Liver (tissue), 9 donors: ENCODE measurements around the gene UBE3B. TPM values are rescaled to one million over a fixed set of nuclear protein-coding genes. Genes with fewer than 3 reads are reported as not detected.

ENCODE experiments used
- DNase-seq: peaks from one replicate; pipeline ENCODE4 v3.0.0-alpha.2; 2017; ENCODE audit warnings: low spot score
- H3K27ac ChIP-seq, 2 donors: one replicate each; pipeline ENCODE4 v1.7.0; 2013; ENCODE audit warnings: inconsistent platforms in 2 of 2, low read length in 2 of 2, control low read depth in 1 of 2, low read depth in 1 of 2, mild to moderate bottlenecking in 1 of 2
- H3K27me3 ChIP-seq, 4 donors: one replicate each; pipeline versions ENCODE4 v1.6.1 to v1.7.0; 2013; ENCODE audit warnings: low read length in 3 of 4, inconsistent platforms in 1 of 4, mild to moderate bottlenecking in 1 of 4, moderate library complexity in 1 of 4; ENCODE audit not compliant: control insufficient read depth in 4 of 4, insufficient read depth in 4 of 4
- H3K36me3 ChIP-seq, 4 donors: one replicate each; pipeline versions ENCODE4 v1.6.1 to v1.7.0; 2013; ENCODE audit warnings: low read length in 3 of 4, mild to moderate bottlenecking in 3 of 4, low read depth in 1 of 4, moderate library complexity in 1 of 4; ENCODE audit not compliant: control insufficient read depth in 4 of 4, insufficient read depth in 3 of 4
- H3K4me1 ChIP-seq, 4 donors: one replicate each; pipeline versions ENCODE4 v1.6.1 to v1.7.0; 2013; ENCODE audit warnings: low read length in 3 of 4, mild to moderate bottlenecking in 3 of 4, moderate library complexity in 1 of 4; ENCODE audit not compliant: control insufficient read depth in 4 of 4, insufficient read depth in 4 of 4
- H3K4me3 ChIP-seq, 3 donors: one replicate each; pipeline versions ENCODE4 v1.6.1 to v1.7.0; 2013; ENCODE audit warnings: low read length in 3 of 3, control low read depth in 1 of 3, low read depth in 1 of 3, mild to moderate bottlenecking in 1 of 3
- H3K9ac ChIP-seq, 2 donors: one replicate each; pipeline ENCODE4 v1.7.0; 2013; ENCODE audit warnings: low read length in 2 of 2, mild to moderate bottlenecking in 2 of 2, moderate library complexity in 2 of 2, control low read depth in 1 of 2, low read depth in 1 of 2
- H3K9me3 ChIP-seq, 4 donors: one replicate each; pipeline versions ENCODE4 v1.6.1 to v1.7.0; 2013; ENCODE audit warnings: low read length in 3 of 4; ENCODE audit not compliant: control insufficient read depth in 4 of 4
- EGR1 ChIP-seq, 2 donors: IDR thresholded peaks; 2 replicates each; pipeline ENCODE4 v1.6.1; 2016 to 2018; ENCODE audit warnings: antibody characterized with exemption in 2 of 2, low read depth in 2 of 2
- FOXA1 ChIP-seq: IDR thresholded peaks from 2 replicates; pipeline ENCODE4 v1.6.1; 2016; ENCODE audit warnings: antibody characterized with exemption
- FOXA2 ChIP-seq: IDR thresholded peaks from 2 replicates; pipeline ENCODE4 v1.6.1; 2016; ENCODE audit warnings: antibody characterized with exemption
- GABPA ChIP-seq, 2 donors: IDR thresholded peaks in 1 of 2; conservative IDR thresholded peaks in 1 of 2; 2 replicates each; pipeline ENCODE4 v1.6.1; 2016; ENCODE audit warnings: antibody characterized with exemption in 2 of 2, mild to moderate bottlenecking in 1 of 2, moderate library complexity in 1 of 2
- HNF4A ChIP-seq, 2 donors: conservative IDR thresholded peaks; 2 replicates each; pipeline ENCODE4 v1.6.1; 2016; ENCODE audit warnings: antibody characterized with exemption in 2 of 2, mild to moderate bottlenecking in 2 of 2
- HNF4G ChIP-seq: IDR thresholded peaks from 2 replicates; pipeline ENCODE4 v1.6.1; 2016; ENCODE audit warnings: antibody characterized with exemption
- NR2F2 ChIP-seq: IDR thresholded peaks from 2 replicates; pipeline ENCODE4 v1.6.1; 2016; ENCODE audit warnings: antibody characterized with exemption
- RAD21 ChIP-seq, 2 donors: IDR thresholded peaks; 2 replicates each; pipeline ENCODE4 v1.6.1; 2016; ENCODE audit warnings: antibody characterized with exemption in 2 of 2, mild to moderate bottlenecking in 2 of 2
- RXRA ChIP-seq, 2 donors: IDR thresholded peaks; 2 replicates each; pipeline ENCODE4 v1.6.1; 2017 to 2018; ENCODE audit warnings: antibody characterized with exemption in 2 of 2, mild to moderate bottlenecking in 1 of 2
- SP1 ChIP-seq: IDR thresholded peaks from 2 replicates; pipeline ENCODE4 v1.6.1; 2018; ENCODE audit warnings: antibody characterized with exemption, mild to moderate bottlenecking
- YY1 ChIP-seq: IDR thresholded peaks from 2 replicates; pipeline ENCODE4 v1.6.1; 2016; ENCODE audit warnings: antibody characterized with exemption, mild to moderate bottlenecking
- WGBS: extraction: QIAGEN DNeasy Blood & Tissue Kit; methylation state at CpG from one replicate; pipeline ENCODE4 v1.1.7; 2013; 5-methylcytosine and 5-hydroxymethylcytosine counted together
- polyA plus RNA-seq, 2 donors: library from polyadenylated mRNA; stranded (reverse) in 1 of 2; unstranded in 1 of 2; fragments of 200-250 nt in 1 of 2; fragments of >200 nt in 1 of 2; fragmentation: Nextera tagmentation in 1 of 2; extraction: Ambion mirVana in 1 of 2; gene quantifications; one replicate each; pipeline versions ENCODE4 v1.2.1 to v1.2.3, GENCODE V29; 2013 to 2015
- total RNA-seq, 2 donors: library from RNA; depleted of rRNA; stranded (reverse); fragments of >200 nt; gene quantifications; one replicate each; pipeline ENCODE4 v1.2.3, GENCODE V29; 2014
- TF ChIP-seq, protein P1 (sequence below): IDR thresholded peaks from 2 replicates; pipeline ENCODE4 v1.6.1; 2016; ENCODE audit warnings: antibody characterized with exemption, mild to moderate bottlenecking
- TF ChIP-seq, protein P2 (sequence below): IDR thresholded peaks from 2 replicates; pipeline ENCODE4 v1.6.1; 2016; ENCODE audit warnings: antibody characterized with exemption
- TF ChIP-seq, protein P3 (sequence below): IDR thresholded peaks from 2 replicates; pipeline ENCODE4 v1.6.1; 2016; ENCODE audit warnings: antibody characterized with exemption
- TF ChIP-seq, protein P4 (sequence below): IDR thresholded peaks from 2 replicates; pipeline ENCODE4 v1.6.1; 2016; ENCODE audit warnings: antibody characterized with exemption
- donor health status: healthy.
- donor health status: healthy.
- donor health status: healthy.
- donor health status: healthy.
- donor health status: healthy.

Gene UBE3B
- total and polyA plus RNA-seq, 4 donors = 9.3 to 43.4 (median 24.1) TPM

DNA sequence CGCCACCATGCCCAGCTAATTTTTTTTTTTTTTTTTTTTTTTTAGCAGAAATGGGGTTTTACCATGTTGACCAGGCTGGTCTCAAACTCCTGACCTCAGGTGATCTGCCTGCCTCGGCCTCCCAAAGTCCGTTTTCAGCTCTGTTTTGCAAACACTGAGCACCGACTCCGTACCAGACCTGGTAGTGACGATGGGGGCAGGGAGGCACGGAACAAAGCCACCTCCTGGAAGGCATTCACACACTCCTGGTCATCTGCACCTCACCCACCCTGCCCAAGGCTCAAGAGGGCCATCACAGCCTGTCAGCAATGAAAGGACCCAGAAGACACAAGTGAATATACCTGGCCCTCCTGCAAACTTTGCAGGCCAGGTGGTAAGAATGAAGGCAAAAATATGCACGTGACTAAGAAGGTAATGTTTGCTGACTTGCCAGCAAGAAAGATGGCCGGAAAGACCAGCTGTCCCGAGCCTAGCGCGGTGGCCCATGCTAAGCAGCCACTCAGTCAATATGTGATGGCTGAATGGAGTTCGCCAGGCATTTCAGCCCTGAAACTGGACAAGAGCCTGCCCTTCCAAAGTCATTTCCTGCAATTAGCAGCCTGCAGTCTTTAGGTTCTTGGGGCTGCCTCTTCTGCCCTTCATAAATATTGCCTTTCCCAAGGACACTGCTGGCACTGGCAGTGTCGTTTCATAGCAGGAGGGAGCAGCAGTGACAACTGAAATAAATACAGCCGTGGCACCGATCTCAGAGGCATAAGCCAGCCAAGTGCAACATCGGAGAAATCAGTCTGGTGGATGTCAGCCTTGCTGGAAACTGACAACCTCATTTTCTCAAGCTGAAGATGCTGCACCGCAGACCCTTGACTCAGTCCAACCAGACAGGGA lies 78.2 kb downstream of the UBE3B start:
- no peak overlapping the region for H3K4me3 ChIP-seq
- DNase-seq = no peak
- H3K4me1 ChIP-seq = peaks cover 2 to 63% (median 48%) of the 10 kb centered on the region in 4 donors
- H3K36me3 ChIP-seq = peaks cover 0 to 2% (median under 1%) of the 10 kb centered on the region in 4 donors
- H3K27me3 ChIP-seq = no peaks in the 10 kb centered on the region
- H3K9ac ChIP-seq = no peak overlapping the region
- no peaks in the 10 kb centered on the region for H3K9me3 ChIP-seq
- TF ChIP-seq RXRA (IDR thresholded peaks at IDR 0.05) = peak in 1 of 2 donors; percentile 26
- TF ChIP-seq HNF4A (conservative IDR thresholded peaks at IDR 0.05) = peak in 1 of 2 donors; percentile 46
- no peak for TF ChIP-seq FOXA1
- TF ChIP-seq HNF4G = no peak
- TF ChIP-seq SP1 = peak; percentile 44
- no peak overlapping the region for H3K27ac ChIP-seq
- 59% methylated on average over 18 of the region's 18 CpGs for WGBS

DNA sequence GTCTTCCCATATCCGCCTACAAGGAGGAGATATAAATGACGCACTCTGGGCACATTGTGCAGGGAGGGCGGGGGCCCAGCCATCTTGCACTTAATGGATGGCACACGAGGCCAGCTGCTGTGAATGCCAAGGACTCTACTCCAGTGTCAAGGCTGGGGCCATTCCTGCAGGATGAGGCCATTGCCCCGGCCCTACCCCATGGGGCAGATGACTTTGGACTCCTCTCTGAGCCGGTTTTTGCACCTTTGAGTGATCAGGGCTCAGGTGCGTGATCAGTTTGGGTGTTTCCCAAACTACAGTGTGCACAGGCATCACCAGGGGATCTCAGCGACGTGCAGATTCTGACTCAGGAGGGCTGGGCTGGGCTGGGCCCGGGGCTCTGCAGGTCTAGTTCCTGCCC lies 79.8 kb downstream of the UBE3B start:
- TF ChIP-seq NR2F2 (peak; percentile 59), RXRA (IDR thresholded peaks at IDR 0.05) (peak; percentile 73 to 98), YY1 (no peak), SP1 (peak; percentile 84), HNF4A (conservative IDR thresholded peaks at IDR 0.05) (peak; percentile 83 to 100), HNF4G (peak; percentile 97)
- TF ChIP-seq, protein P1, sequence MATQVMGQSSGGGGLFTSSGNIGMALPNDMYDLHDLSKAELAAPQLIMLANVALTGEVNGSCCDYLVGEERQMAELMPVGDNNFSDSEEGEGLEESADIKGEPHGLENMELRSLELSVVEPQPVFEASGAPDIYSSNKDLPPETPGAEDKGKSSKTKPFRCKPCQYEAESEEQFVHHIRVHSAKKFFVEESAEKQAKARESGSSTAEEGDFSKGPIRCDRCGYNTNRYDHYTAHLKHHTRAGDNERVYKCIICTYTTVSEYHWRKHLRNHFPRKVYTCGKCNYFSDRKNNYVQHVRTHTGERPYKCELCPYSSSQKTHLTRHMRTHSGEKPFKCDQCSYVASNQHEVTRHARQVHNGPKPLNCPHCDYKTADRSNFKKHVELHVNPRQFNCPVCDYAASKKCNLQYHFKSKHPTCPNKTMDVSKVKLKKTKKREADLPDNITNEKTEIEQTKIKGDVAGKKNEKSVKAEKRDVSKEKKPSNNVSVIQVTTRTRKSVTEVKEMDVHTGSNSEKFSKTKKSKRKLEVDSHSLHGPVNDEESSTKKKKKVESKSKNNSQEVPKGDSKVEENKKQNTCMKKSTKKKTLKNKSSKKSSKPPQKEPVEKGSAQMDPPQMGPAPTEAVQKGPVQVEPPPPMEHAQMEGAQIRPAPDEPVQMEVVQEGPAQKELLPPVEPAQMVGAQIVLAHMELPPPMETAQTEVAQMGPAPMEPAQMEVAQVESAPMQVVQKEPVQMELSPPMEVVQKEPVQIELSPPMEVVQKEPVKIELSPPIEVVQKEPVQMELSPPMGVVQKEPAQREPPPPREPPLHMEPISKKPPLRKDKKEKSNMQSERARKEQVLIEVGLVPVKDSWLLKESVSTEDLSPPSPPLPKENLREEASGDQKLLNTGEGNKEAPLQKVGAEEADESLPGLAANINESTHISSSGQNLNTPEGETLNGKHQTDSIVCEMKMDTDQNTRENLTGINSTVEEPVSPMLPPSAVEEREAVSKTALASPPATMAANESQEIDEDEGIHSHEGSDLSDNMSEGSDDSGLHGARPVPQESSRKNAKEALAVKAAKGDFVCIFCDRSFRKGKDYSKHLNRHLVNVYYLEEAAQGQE = no peak
- H3K4me3 ChIP-seq = no peak overlapping the region
- H3K36me3 ChIP-seq = peaks cover 0 to 5% (median under 1%) of the 10 kb centered on the region in 4 donors

DNA sequence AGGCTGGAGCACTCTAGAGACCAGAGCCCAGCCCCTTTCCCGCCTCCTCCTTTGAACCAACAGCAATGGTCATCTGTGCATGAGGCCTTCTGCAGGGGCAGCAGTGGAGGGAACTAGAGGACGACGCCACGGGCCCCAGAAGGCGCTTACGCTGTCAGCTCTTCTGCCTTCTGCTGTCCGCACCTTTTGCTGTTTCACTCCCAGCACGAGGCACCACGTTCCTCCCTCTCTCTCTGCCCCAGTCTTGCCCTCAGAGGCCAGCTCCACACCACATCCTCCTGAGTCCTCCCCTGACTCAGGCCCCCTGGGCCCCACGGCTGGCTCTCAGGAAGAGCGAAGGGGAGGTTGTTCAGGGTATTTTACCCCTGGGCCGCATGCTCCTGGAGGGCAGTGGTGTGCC lies 80.4 kb downstream of the UBE3B start:
- Histone ChIP-seq H3K9me3 (no peaks in the 10 kb centered on the region), H3K4me3 (no peak overlapping the region), H3K27ac (peak overlapping the region; percentile 8 to 42), H3K4me1 (peaks cover 2 to 62% (median 48%) of the 10 kb centered on the region in 4 donors), H3K9ac (no peak overlapping the region), H3K27me3 (no peaks in the 10 kb centered on the region), H3K36me3 (peaks cover 0 to 6% (median 3%) of the 10 kb centered on the region in 4 donors)
- TF ChIP-seq GABPA (IDR thresholded peaks at IDR 0.05 in 1 of 2, conservative IDR thresholded peaks at IDR 0.05 in 1 of 2) (no peak), EGR1 (IDR thresholded peaks at IDR 0.05; ENCODE audit: low read depth in 2 of 2) (no peak), HNF4A (conservative IDR thresholded peaks at IDR 0.05) (no peak), RXRA (IDR thresholded peaks at IDR 0.05) (no peak), HNF4G (no peak), YY1 (no peak), RAD21 (IDR thresholded peaks at IDR 0.05) (no peak), NR2F2 (no peak), FOXA2 (no peak), SP1 (no peak)
- TF ChIP-seq, protein P2, sequence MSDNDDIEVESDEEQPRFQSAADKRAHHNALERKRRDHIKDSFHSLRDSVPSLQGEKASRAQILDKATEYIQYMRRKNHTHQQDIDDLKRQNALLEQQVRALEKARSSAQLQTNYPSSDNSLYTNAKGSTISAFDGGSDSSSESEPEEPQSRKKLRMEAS = no peak
- TF ChIP-seq, protein P3, sequence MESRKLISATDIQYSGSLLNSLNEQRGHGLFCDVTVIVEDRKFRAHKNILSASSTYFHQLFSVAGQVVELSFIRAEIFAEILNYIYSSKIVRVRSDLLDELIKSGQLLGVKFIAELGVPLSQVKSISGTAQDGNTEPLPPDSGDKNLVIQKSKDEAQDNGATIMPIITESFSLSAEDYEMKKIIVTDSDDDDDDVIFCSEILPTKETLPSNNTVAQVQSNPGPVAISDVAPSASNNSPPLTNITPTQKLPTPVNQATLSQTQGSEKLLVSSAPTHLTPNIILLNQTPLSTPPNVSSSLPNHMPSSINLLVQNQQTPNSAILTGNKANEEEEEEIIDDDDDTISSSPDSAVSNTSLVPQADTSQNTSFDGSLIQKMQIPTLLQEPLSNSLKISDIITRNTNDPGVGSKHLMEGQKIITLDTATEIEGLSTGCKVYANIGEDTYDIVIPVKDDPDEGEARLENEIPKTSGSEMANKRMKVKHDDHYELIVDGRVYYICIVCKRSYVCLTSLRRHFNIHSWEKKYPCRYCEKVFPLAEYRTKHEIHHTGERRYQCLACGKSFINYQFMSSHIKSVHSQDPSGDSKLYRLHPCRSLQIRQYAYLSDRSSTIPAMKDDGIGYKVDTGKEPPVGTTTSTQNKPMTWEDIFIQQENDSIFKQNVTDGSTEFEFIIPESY = no peak
- TF ChIP-seq, protein P1 = no peak
- TF ChIP-seq, protein P4, sequence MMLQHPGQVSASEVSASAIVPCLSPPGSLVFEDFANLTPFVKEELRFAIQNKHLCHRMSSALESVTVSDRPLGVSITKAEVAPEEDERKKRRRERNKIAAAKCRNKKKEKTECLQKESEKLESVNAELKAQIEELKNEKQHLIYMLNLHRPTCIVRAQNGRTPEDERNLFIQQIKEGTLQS = no peak
- DNase-seq = no peak
- WGBS = 92% methylated on average over 12 of the region's 12 CpGs

More for the DNA sequence above, 79.8 kb downstream of the UBE3B start:
- Histone ChIP-seq H3K27ac (peak overlapping the region; percentile 11 to 42), H3K9me3 (no peaks in the 10 kb centered on the region), H3K27me3 (no peaks in the 10 kb centered on the region), H3K9ac (no peak overlapping the region), H3K4me1 (peaks cover 2 to 63% (median 48%) of the 10 kb centered on the region in 4 donors)
- 51% methylated on average over 10 of the region's 10 CpGs for WGBS
- DNase-seq = no peak
